ENCODE results near the gene MYT1.

DNA sequence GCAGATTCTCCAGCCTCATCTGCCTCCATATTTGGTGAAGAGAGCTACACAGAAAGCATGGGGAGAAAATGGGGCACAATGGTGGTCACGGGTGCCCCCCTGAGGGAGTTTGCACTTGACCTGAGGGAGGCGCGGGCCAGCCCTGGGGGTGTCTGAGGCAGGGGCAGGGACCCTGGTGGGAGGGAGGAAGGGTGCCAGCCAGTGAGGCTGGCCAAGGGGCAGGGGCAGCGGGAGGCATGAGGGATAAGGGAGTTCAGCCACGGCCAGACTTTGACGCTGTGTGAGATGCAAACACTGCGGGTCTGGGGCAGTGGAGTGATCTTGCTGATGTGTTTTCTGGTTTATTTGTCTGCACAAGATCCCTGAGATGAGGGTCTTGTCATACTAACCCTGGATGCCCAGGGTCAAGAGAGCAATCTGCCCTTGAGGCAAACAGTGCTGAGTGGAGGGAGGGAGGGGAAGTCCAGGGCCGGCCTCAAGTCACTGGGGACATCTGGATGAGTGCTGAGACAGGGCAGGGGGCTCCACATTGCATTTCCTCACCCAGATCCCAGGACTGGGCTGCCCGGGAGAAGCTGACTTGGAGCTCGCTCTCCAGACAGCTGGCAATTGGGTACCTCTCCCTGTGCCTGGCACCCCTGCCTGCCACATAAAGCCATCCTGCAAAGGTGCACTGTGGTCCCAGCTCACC is 82.5 kb downstream of the MYT1 start:
- TF ChIP-seq EZH2phosphoT487 (IDR thresholded peaks at IDR 0.05): no peak
- TF ChIP-seq, protein P1, sequence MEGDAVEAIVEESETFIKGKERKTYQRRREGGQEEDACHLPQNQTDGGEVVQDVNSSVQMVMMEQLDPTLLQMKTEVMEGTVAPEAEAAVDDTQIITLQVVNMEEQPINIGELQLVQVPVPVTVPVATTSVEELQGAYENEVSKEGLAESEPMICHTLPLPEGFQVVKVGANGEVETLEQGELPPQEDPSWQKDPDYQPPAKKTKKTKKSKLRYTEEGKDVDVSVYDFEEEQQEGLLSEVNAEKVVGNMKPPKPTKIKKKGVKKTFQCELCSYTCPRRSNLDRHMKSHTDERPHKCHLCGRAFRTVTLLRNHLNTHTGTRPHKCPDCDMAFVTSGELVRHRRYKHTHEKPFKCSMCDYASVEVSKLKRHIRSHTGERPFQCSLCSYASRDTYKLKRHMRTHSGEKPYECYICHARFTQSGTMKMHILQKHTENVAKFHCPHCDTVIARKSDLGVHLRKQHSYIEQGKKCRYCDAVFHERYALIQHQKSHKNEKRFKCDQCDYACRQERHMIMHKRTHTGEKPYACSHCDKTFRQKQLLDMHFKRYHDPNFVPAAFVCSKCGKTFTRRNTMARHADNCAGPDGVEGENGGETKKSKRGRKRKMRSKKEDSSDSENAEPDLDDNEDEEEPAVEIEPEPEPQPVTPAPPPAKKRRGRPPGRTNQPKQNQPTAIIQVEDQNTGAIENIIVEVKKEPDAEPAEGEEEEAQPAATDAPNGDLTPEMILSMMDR (IDR thresholded peaks at IDR 0.05): no peak

Measured in neural progenitor cell (in vitro differentiated cells).